Fibroblast of the aortic adventitia (primary cell): ENCODE results near the gene BCL11A. TPM values are rescaled to one million over a fixed set of nuclear protein-coding genes. Genes with fewer than 3 reads are reported as not detected.

Experiments
- DNase-seq: peaks from one replicate; pipeline ENCODE4 v3.0.0-alpha.2; 2010; ENCODE audit warnings: low read depth
- H3K4me3 ChIP-seq: 2 replicates; pipeline ENCODE4 v1.5.1; 2011; ENCODE audit warnings: low read depth, mild to moderate bottlenecking, control low read depth, low read length, moderate library complexity
- CTCF ChIP-seq: IDR thresholded peaks from 2 replicates; pipeline ENCODE4 v1.5.1; 2011; ENCODE audit warnings: mild to moderate bottlenecking, low read length, control low read depth, inconsistent platforms; ENCODE audit not compliant: insufficient read depth
- total RNA-seq: library from RNA; depleted of rRNA; stranded (reverse); fragments of >200 nt; gene quantifications from 2 replicates; pipeline ENCODE4 v1.2.3, GENCODE V29; 2012; ENCODE audit warnings: low replicate concordance

Gene BCL11A
- total RNA-seq, 1 donor = 0.09 TPM

GRCh38 chr2:60523963-60524362 lies 29.5 kb downstream of the BCL11A start:
- no peak overlapping the region for H3K4me3 ChIP-seq
- DNase-seq = no peak
- TF ChIP-seq CTCF = no peak

GRCh38 chr2:60522462-60522861 lies 31.0 kb downstream of the BCL11A start:
- DNase-seq = no peak
- TF ChIP-seq CTCF = no peak
- H3K4me3 ChIP-seq = no peak overlapping the region

DNA sequence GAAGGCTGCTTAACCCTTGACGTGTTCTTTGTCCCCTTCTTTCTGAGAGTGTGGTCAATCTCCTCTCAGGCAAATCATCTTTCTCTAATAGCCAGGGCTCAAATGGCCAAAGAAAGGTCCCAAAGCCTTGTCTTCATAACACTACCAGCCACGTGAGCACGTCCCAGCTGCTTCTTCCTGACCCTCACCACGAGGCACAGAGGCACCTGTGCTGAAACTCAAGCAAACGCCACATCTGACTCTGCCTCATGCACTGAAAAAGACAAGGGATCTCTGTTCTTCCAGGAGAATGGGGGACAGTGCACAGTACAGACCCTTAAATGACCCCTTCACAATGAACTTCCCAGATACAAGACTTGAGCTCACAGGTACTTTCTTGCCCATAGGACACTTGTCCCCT lies 31.8 kb downstream of the BCL11A start:
- H3K4me3 ChIP-seq = no peak overlapping the region
- no peak for DNase-seq
- TF ChIP-seq CTCF = no peak

DNA sequence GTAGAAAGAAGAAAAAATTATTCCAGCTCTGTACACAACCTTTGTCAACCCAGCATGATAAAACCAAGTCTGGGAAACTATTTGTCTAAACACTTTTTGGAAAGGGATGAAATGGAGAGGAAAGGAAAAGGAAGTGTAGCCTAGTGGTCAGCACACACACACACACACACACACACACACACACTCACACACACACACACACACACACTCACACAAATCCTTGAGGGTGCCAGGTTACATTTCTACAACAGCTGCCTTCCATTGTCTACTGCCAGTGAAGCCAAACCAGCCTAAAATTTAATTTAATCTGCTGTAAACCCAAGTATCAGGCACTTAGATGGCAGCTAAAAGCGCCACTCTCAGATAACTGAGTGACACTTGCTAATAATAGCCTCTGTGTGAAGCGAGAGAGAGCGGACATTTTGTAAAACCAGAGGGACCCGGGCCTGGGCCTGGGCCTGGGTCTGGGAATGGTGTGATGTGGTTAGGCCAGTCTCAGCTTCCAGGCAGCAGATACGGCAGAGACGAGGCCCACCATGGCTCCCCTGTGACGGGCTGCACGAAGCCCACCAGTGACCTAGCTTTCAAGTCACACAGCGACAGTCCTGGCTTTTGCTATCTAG lies 32.4 kb downstream of the BCL11A start:
- no peak overlapping the region for H3K4me3 ChIP-seq
- DNase-seq = no peak
- no peak for TF ChIP-seq CTCF

DNA sequence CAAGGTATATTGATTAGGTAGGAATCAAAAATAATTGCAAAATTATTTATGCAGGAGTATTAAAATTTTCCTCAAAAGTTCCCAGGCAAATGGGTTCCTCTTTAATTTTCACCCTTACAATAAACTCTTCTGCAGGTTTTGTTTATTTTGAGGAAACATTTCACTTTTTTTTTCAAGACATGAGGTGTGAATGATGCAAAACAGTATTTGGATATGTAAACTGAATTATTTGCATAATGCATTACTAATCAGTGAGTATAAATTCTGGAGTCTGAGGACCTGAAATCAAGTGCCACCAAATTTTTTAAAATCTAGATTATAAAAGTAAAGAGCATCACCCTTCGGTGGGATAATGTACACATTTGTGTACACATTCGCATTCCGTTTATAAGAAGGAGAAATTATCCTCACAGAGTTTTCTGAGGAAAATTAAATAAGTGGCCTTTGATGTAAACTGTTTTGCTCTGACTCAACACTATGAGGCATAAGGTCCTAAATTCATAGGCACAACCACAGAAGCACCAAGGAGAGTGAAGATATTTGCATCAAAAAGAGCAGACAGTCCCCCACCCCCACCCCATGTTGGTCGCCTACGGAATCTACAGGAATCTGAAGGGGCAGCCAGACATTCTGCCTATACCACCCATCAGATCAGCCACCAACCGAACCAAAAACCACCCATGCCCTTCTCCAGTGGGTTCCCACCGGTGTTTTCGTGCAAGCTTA lies 33.1 kb downstream of the BCL11A start:
- TF ChIP-seq CTCF = no peak
- H3K4me3 ChIP-seq = no peak overlapping the region
- DNase-seq = no peak

GRCh38 chr2:60519231-60519863 lies 34.1 kb downstream of the BCL11A start:
- TF ChIP-seq CTCF = no peak
- DNase-seq = no peak

More at GRCh38 chr2:60519231-60519863, 34.1 kb downstream of the BCL11A start:
- no peak overlapping the region for H3K4me3 ChIP-seq
